Measurements from ENCODE around the gene OVCA2.

The OVCA2 gene

GRCh38 chr17:2090804-2091534 is 49.1 kb downstream of the OVCA2 start:
- no peak for DNase-seq

- DNase-seq: no peak
These were observed 50.4 kb downstream of the OVCA2 start for GRCh38 chr17:2092253-2092652.

All from activated CD8-positive, alpha-beta memory T cell treated with anti-CD3 and anti-CD28 coated beads, Interleukin-2, amount 50 U/mL, for 4 hours (primary cell).